GM15510 (cell line): ENCODE measurements around the gene SCUBE2.

Experiments used
- POLR2A ChIP-seq: IDR thresholded peaks from 3 replicates; pipeline ENCODE4 v1.6.1; 2011; ENCODE audit warnings: borderline replicate concordance; ENCODE audit not compliant: insufficient read length; ENCODE audit errors: extremely low read depth

Gene SCUBE2

GRCh38 chr11:9091044-9091922, at the start of gene SCUBE2:
Gene SCUBE2 (minus strand): TSS chr11:9091599. CDS start chr11:9091528, 71 bp downstream.
- TF ChIP-seq POLR2A = no peak

GRCh38 chr11:9141186-9141585, 49.8 kb upstream of the SCUBE2 start:
- no peak for TF ChIP-seq POLR2A

- TF ChIP-seq POLR2A = no peak
These were observed 48.4 kb upstream of the SCUBE2 start for GRCh38 chr11:9139628-9140357.

GRCh38 chr11:9138612-9139579, 47.5 kb upstream of the SCUBE2 start:
- no peak for TF ChIP-seq POLR2A

DNA sequence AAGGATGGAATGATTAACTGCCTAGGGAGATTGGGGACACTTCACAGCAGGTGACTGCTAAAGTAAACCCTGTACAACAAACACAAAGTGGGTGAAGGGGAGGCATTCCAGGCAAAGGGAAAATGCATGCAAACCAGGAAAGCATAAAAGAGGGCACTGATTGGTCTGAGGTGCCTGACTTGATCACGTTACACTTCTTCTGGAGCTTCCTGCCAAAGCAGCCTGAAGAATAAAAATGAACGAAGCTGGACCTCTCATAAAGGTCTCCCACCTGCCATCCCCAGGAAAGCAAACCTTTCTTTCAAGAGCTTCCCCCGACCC, 46.7 kb upstream of the SCUBE2 start:
- TF ChIP-seq POLR2A = no peak

DNA sequence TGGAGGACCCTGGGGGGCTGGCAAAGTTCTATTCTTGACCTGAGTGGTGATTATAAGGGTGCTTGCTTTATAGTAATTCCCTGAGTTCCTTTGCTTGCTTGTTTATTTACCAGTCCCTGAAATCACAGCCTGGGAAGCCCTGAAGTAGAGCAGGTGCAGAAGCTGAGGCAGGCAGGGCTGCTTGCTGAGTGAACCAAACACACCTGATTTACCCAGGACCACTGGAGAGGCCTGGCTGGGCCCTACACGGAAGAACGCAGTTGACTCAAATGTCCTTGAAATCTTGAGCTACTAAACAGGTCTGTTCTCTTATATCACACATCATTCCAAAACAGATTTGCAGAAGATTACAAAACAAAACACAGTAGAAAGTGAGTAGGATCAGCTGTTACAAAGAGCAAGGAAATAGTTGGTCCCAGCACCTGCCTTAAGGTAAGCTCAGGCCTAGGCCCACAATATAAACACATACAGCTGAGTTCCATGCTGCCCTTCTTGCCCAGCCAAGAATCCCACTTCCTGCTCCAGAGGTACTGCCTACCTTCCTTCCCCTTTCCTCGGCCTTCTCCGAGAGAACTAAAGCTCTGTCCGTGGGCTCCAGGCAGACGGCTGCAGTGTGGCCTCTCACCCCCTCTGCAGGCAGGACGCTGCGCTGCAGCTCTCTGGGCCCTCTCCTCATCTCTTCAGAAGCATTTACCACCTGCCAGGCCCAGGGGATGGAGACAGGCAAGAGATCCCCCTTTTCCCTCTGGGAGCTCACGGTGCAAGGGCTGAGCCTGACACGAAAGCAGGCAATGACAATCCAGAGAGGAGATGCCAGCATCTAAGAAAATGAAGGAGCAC, 46.1 kb upstream of the SCUBE2 start:
- no peak for TF ChIP-seq POLR2A

- no peak for TF ChIP-seq POLR2A
These were observed 45.3 kb upstream of the SCUBE2 start for GRCh38 chr11:9136741-9137140.

- TF ChIP-seq POLR2A = no peak
These were observed 42.6 kb upstream of the SCUBE2 start for GRCh38 chr11:9133956-9134355.

GRCh38 chr11:9132203-9132878, 40.9 kb upstream of the SCUBE2 start:
- no peak for TF ChIP-seq POLR2A

DNA sequence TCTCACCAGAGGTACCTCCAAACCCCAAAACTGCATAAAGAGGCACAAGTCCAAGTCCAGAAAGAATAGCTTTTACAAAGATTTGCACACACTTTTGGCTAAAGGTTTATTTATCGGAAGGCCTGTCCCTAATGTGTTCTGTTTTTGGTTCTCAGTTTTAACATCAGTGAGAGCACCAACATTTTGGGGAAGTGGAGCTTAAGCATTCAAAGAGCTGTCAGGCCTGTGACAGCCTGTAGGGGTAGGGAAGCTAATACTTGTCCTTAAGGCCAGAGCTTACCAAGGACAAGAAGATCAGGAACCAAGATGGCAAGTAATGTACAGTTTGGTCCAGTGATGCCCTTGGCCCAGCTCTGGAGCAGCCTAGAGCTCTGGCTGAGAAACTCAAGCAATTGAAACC, 38.9 kb upstream of the SCUBE2 start:
- no peak for TF ChIP-seq POLR2A

DNA sequence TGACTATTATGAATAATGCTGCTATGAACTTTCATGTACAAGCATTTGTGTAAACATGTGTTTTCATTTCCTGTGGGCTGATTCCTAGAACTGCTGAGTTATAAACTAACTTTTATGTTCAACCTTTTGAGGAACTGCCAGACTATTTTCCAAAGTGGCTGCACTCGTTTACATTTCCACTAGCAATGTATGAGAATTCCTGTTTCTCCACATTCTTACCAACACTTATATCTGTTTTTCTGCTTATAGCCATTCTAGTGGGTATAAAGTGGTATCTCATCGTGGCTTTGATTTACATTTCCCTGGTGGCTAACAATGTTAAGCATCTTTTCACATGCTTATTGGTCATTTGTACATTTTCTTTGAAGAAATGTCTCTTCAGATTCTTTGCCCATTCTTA, 35.2 kb upstream of the SCUBE2 start:
- TF ChIP-seq POLR2A = no peak

GRCh38 chr11:9125185-9125886, 33.9 kb upstream of the SCUBE2 start:
- TF ChIP-seq POLR2A = no peak
